A673 (cell line): Measurements from ENCODE around the gene SHROOM3. TPM values are rescaled to one million over a fixed set of nuclear protein-coding genes. Genes with fewer than 3 reads are reported as not detected.

ENCODE experiments used
- BruUV-seq: library from RNA; stranded (reverse); fragments of 400-500 nt; replicated peaks from 2 replicates; lab custom pipeline; 2021; lab: Mats Ljungman, UMichigan
- CTCF ChIA-PET: fragments of 300-600 bp; sonication (Branson Sonifier 250); formaldehyde crosslinking; loops from one replicate; lab custom pipeline; 2022; ENCODE audit warnings: antibody characterized with exemption; lab: Charles Lee
- POLR2A ChIA-PET: fragments of 300-600 bp; sonication (Branson Sonifier 250); formaldehyde crosslinking; loops from one replicate; lab custom pipeline; 2022; ENCODE audit warnings: antibody characterized with exemption; ENCODE audit not compliant: low non-redundant PET; lab: Charles Lee
- DNase-seq: peaks from one replicate; pipeline ENCODE4 v3.0.0-alpha.2; 2015; ENCODE audit warnings: low spot score
- H3K27ac ChIP-seq: fragments of 200-600 bp; sonication (generic); 2 replicates; pipeline ENCODE4 v1.5.1; 2016; ENCODE audit warnings: mixed run types, low read depth, mild to moderate bottlenecking, mixed read lengths, antibody characterized with exemption, low read length; ENCODE audit not compliant: poor library complexity, severe bottlenecking
- H3K27me3 ChIP-seq: fragments of 200-600 bp; sonication (generic); replicated peaks from 2 replicates; pipeline ENCODE4 v1.6.1; 2017; ENCODE audit warnings: mixed run types, low read depth, mild to moderate bottlenecking, mixed read lengths, antibody characterized with exemption, low read length; ENCODE audit not compliant: insufficient read depth, poor library complexity
- H3K36me3 ChIP-seq: fragments of 200-600 bp; sonication (generic); 2 replicates; pipeline ENCODE4 v1.6.1; 2016; ENCODE audit warnings: mixed run types, mild to moderate bottlenecking, mixed read lengths, antibody characterized with exemption, low read length; ENCODE audit not compliant: insufficient read depth, poor library complexity, severe bottlenecking
- H3K4me1 ChIP-seq: fragments of 200-600 bp; sonication (generic); 2 replicates; pipeline ENCODE4 v1.6.1; 2017; ENCODE audit warnings: mixed run types, mild to moderate bottlenecking, mixed read lengths, antibody characterized with exemption, low read length; ENCODE audit not compliant: insufficient read depth, poor library complexity, severe bottlenecking
- H3K4me3 ChIP-seq: fragments of 200-600 bp; sonication (generic); 2 replicates; pipeline ENCODE4 v1.5.1; 2016; ENCODE audit warnings: low read depth, mixed run types, mild to moderate bottlenecking, mixed read lengths, low read length; ENCODE audit not compliant: poor library complexity, severe bottlenecking
- H3K9me3 ChIP-seq: fragments of 200-600 bp; sonication (generic); 2 replicates; pipeline ENCODE4 v1.6.1; 2016; ENCODE audit warnings: mixed run types, low read depth, mild to moderate bottlenecking, mixed read lengths, antibody characterized with exemption, low read length; ENCODE audit not compliant: poor library complexity, severe bottlenecking
- CTCF ChIP-seq: fragments of 300-800, 200-600 bp; sonication (generic); conservative IDR thresholded peaks from 2 replicates; pipeline ENCODE4 v1.5.1; 2017; ENCODE audit warnings: low read depth, mild to moderate bottlenecking, antibody characterized with exemption, low read length, moderate library complexity, mixed read lengths
- EZH2 ChIP-seq: fragments of 200-600 bp; sonication (generic); IDR thresholded peaks from 2 replicates; pipeline ENCODE4 v1.6.1; 2017; ENCODE audit warnings: borderline replicate concordance, low read depth, mild to moderate bottlenecking, mixed read lengths, antibody characterized with exemption, low read length; ENCODE audit not compliant: poor library complexity, severe bottlenecking
- intact Hi-C: fragments of 100-400 bp; cut with micrococcal nuclease; formaldehyde crosslinking; loops from one replicate; pipeline ENCODE4 v1.10.0; 2022; ENCODE audit not compliant: unreplicated experiment
- total RNA-seq: library from RNA; stranded (reverse); gene quantifications from 2 replicates; pipeline ENCODE4 v1.2.3, GENCODE V29; 2021

Gene SHROOM3
- total RNA-seq, 1 experiment from 2014 or later = 9.3 TPM

GRCh38 chr4:76531597-76531996, 96.6 kb downstream of the SHROOM3 start:
- no peaks in the 10 kb centered on the region for H3K27me3 ChIP-seq
- H3K9me3 ChIP-seq = no peaks in the 10 kb centered on the region
- no peaks in the 10 kb centered on the region for H3K4me1 ChIP-seq
- ChIA-PET POLR2A (no interaction called here), CTCF (no interaction called here)
- TF ChIP-seq CTCF (no peak), EZH2 (no peak)
- H3K36me3 ChIP-seq = no peaks in the 10 kb centered on the region
- DNase-seq = no peak
- H3K4me3 ChIP-seq = no peak overlapping the region
- no TSS peak for BruUV-seq
- intact Hi-C loops = no loop called here
- H3K27ac ChIP-seq = no peak overlapping the region

- CTCF ChIA-PET = no interaction called here
- no peaks in the 10 kb centered on the region for H3K9me3 ChIP-seq
- BruUV-seq = no TSS peak
- no peak for DNase-seq
- no peaks in the 10 kb centered on the region for H3K4me1 ChIP-seq
- no peak overlapping the region for H3K4me3 ChIP-seq
- no peaks in the 10 kb centered on the region for H3K36me3 ChIP-seq
- POLR2A ChIA-PET = no interaction called here
- H3K27me3 ChIP-seq = no peaks in the 10 kb centered on the region
- TF ChIP-seq EZH2 (no peak), CTCF (no peak)
- intact Hi-C loops = no loop called here
- no peak overlapping the region for H3K27ac ChIP-seq
Observed at GRCh38 chr4:76532805-76533204, 97.8 kb downstream of the SHROOM3 start.

- POLR2A ChIA-PET = no interaction called here
- Histone ChIP-seq H3K4me1 (no peaks in the 10 kb centered on the region), H3K36me3 (no peaks in the 10 kb centered on the region), H3K4me3 (no peak overlapping the region), H3K27ac (no peak overlapping the region), H3K27me3 (no peaks in the 10 kb centered on the region), H3K9me3 (no peaks in the 10 kb centered on the region)
- no peak for TF ChIP-seq EZH2
- no peak for TF ChIP-seq CTCF
- CTCF ChIA-PET = no interaction called here
- BruUV-seq = no TSS peak
- DNase-seq = no peak
- intact Hi-C loops = no loop called here
Observed at GRCh38 chr4:76533314-76533713, 98.3 kb downstream of the SHROOM3 start.
